GM18907 (cell line): Measurements from ENCODE around the gene SPATA18.

ENCODE experiments used
- ATAC-seq: cut with Tn5 transposase; IDR thresholded peaks from one replicate; pipeline ENCODE4 v1.9.1; 2021; ENCODE audit warnings: mild to moderate bottlenecking, moderate library complexity; ENCODE audit not compliant: unreplicated experiment

SPATA18 gene

GRCh38 chr4:52051213-52051614, at the start of gene SPATA18:
Gene SPATA18 (plus strand): TSS chr4:52051304. CDS start chr4:52051705, 401 bp downstream.
- peak; percentile 56 for ATAC-seq

GRCh38 chr4:52001616-52002015, 49.5 kb upstream of the SPATA18 start:
- ATAC-seq = no peak

- ATAC-seq = no peak
Measured at GRCh38 chr4:52004414-52004813, 46.7 kb upstream of the SPATA18 start.

- no peak for ATAC-seq
Measured at GRCh38 chr4:52005604-52006273, 45.4 kb upstream of the SPATA18 start.

- no peak for ATAC-seq
Measured at GRCh38 chr4:52006887-52007286, 44.2 kb upstream of the SPATA18 start.

GRCh38 chr4:52010986-52011385, 40.1 kb upstream of the SPATA18 start:
- no peak for ATAC-seq

- ATAC-seq = no peak
Measured at GRCh38 chr4:52012651-52013050, 38.5 kb upstream of the SPATA18 start.

- no peak for ATAC-seq
Measured at GRCh38 chr4:52014903-52015302, 36.2 kb upstream of the SPATA18 start.

GRCh38 chr4:52015366-52015765, 35.7 kb upstream of the SPATA18 start:
- ATAC-seq = no peak

GRCh38 chr4:52016981-52017380, 34.1 kb upstream of the SPATA18 start:
- ATAC-seq = no peak

- ATAC-seq = no peak
Measured at GRCh38 chr4:52017814-52018213, 33.3 kb upstream of the SPATA18 start.

GRCh38 chr4:52019936-52020657, 31.0 kb upstream of the SPATA18 start, which contains the start of gene LRRC66:
Gene LRRC66 (minus strand): TSS chr4:52020363. CDS start chr4:52017613, 2,750 bp downstream.
- ATAC-seq = no peak

- ATAC-seq = no peak
Measured at GRCh38 chr4:52028970-52029369, 22.1 kb upstream of the SPATA18 start.

GRCh38 chr4:52032005-52032404, 19.1 kb upstream of the SPATA18 start:
- no peak for ATAC-seq

GRCh38 chr4:52035190-52035589, 15.9 kb upstream of the SPATA18 start:
- no peak for ATAC-seq

- ATAC-seq = no peak
Measured at GRCh38 chr4:52036886-52037530, 14.1 kb upstream of the SPATA18 start.

GRCh38 chr4:52037689-52038102, 13.4 kb upstream of the SPATA18 start:
- peak; percentile 73 for ATAC-seq

- peak; percentile 96 for ATAC-seq
Measured at GRCh38 chr4:52038103-52038912, 12.8 kb upstream of the SPATA18 start, which contains the start of gene SGCB. Gene SGCB (minus strand): TSS chr4:52038299. CDS start chr4:52038259, 40 bp downstream.

- ATAC-seq = no peak
Measured at GRCh38 chr4:52045028-52045427, 6.1 kb upstream of the SPATA18 start.

- no peak for ATAC-seq
Measured at GRCh38 chr4:52049266-52049665, 1.8 kb upstream of the SPATA18 start.
